SK-N-SH treated with all-trans-retinoic acid at 6 μM for 48 hours (cell line): ENCODE measurements around the gene CASTOR1.

Source experiments
- ATAC-seq: fragments of 200-7000 bp; cut with Tn5 transposase; 3 replicates; pipeline ENCODE4 v1.9.1; 2020; ENCODE audit warnings: mild to moderate bottlenecking, moderate library complexity
- ARNTL ChIP-seq: fragments of 450-650 bp; formaldehyde crosslinking; IDR thresholded peaks from 2 replicates; pipeline ENCODE4 v1.5.0; 2020; ENCODE audit warnings: low read depth, mild to moderate bottlenecking, moderate library complexity, borderline replicate concordance
- BACH2 ChIP-seq: fragments of 250-450 bp; sonication (Bioruptor Pico); IDR thresholded peaks from 2 replicates; pipeline ENCODE4 v1.9.0; 2021; ENCODE audit warnings: mild to moderate bottlenecking, borderline replicate concordance
- CREB5 ChIP-seq: fragments of 250-450 bp; sonication (Bioruptor Pico); IDR thresholded peaks from 2 replicates; pipeline ENCODE4 v1.5.1; 2020; ENCODE audit warnings: low read depth, mild to moderate bottlenecking, moderate library complexity
- CSDC2 ChIP-seq: fragments of 250-450 bp; sonication (Bioruptor Pico); IDR thresholded peaks from 2 replicates; pipeline ENCODE4 v1.5.0; 2020; ENCODE audit warnings: mild to moderate bottlenecking, moderate library complexity
- CSRNP3 ChIP-seq: fragments of 250-450 bp; sonication (Bioruptor Pico); IDR thresholded peaks from 2 replicates; pipeline ENCODE4 v1.5.1; 2021; ENCODE audit warnings: mild to moderate bottlenecking, moderate library complexity
- ESRRG ChIP-seq: fragments of 250-450 bp; sonication (Bioruptor Pico); IDR thresholded peaks from 2 replicates; pipeline ENCODE4 v1.6.1; 2021; ENCODE audit warnings: mild to moderate bottlenecking
- GLIS3 ChIP-seq: fragments of 250-450 bp; sonication (Bioruptor Pico); IDR thresholded peaks from 2 replicates; pipeline ENCODE4 v1.5.0; 2020; ENCODE audit warnings: mild to moderate bottlenecking, moderate library complexity
- ISL1 ChIP-seq: fragments of 250-450 bp; sonication (Bioruptor Pico); IDR thresholded peaks from 2 replicates; pipeline ENCODE4 v2.1.2; 2022; ENCODE audit warnings: mild to moderate bottlenecking, moderate library complexity
- PATZ1 ChIP-seq: fragments of 250-450 bp; sonication (Bioruptor Pico); IDR thresholded peaks from 2 replicates; pipeline ENCODE4 v1.8.0; 2020; ENCODE audit warnings: mild to moderate bottlenecking, moderate library complexity, borderline replicate concordance
- POU6F1 ChIP-seq: fragments of 250-450 bp; sonication (Bioruptor Pico); IDR thresholded peaks from 2 replicates; pipeline ENCODE4 v1.8.0; 2021; ENCODE audit warnings: low read depth, mild to moderate bottlenecking, moderate library complexity, borderline replicate concordance
- PPARA ChIP-seq: fragments of 250-450 bp; sonication (Bioruptor Pico); IDR thresholded peaks from 2 replicates; pipeline ENCODE4 v1.5.0; 2020; ENCODE audit warnings: mild to moderate bottlenecking, borderline replicate concordance
- RARB ChIP-seq: fragments of 250-450 bp; sonication (Bioruptor Pico); IDR thresholded peaks from 2 replicates; pipeline ENCODE4 v1.8.0; 2021; ENCODE audit warnings: mild to moderate bottlenecking, moderate library complexity
- SNAI2 ChIP-seq: fragments of 250-450 bp; sonication (Bioruptor Pico); IDR thresholded peaks from 2 replicates; pipeline ENCODE4 v1.5.0; 2020; ENCODE audit warnings: mild to moderate bottlenecking, moderate library complexity
- TCF4 ChIP-seq: fragments of 250-450 bp; sonication (Bioruptor Pico); IDR thresholded peaks from 2 replicates; pipeline ENCODE4 v1.8.0; 2021; ENCODE audit warnings: mild to moderate bottlenecking, moderate library complexity, borderline replicate concordance
- TOX ChIP-seq: fragments of 250-450 bp; sonication (Bioruptor Pico); IDR thresholded peaks from 2 replicates; pipeline ENCODE4 v1.8.0; 2021; ENCODE audit warnings: mild to moderate bottlenecking, moderate library complexity, borderline replicate concordance
- TSHZ2 ChIP-seq: fragments of 250-450 bp; sonication (Bioruptor Pico); IDR thresholded peaks from 2 replicates; pipeline ENCODE4 v1.5.0; 2020; ENCODE audit warnings: mild to moderate bottlenecking, moderate library complexity
- ZC3H10 ChIP-seq: fragments of 250-450 bp; sonication (Bioruptor Pico); IDR thresholded peaks from 2 replicates; pipeline ENCODE4 v1.5.1; 2021; ENCODE audit warnings: mild to moderate bottlenecking, moderate library complexity
- ZFP3 ChIP-seq: fragments of 250-450 bp; sonication (Bioruptor Pico); IDR thresholded peaks from 2 replicates; pipeline ENCODE4 v1.5.0; 2020; ENCODE audit warnings: mild to moderate bottlenecking, moderate library complexity
- ZNF565 ChIP-seq: fragments of 450-650 bp; formaldehyde crosslinking; conservative IDR thresholded peaks from 2 replicates; pipeline ENCODE4 v1.5.0; 2020; ENCODE audit warnings: low read depth, mild to moderate bottlenecking, moderate library complexity
- ZNF70 ChIP-seq: fragments of 450-650 bp; formaldehyde crosslinking; IDR thresholded peaks from 2 replicates; pipeline ENCODE4 v1.5.0; 2020; ENCODE audit warnings: mild to moderate bottlenecking, moderate library complexity
- ZNF8 ChIP-seq: fragments of 450-650 bp; formaldehyde crosslinking; IDR thresholded peaks from 2 replicates; pipeline ENCODE4 v1.5.0; 2020; ENCODE audit warnings: mild to moderate bottlenecking, moderate library complexity

Gene CASTOR1

GRCh38 chr22:30238136-30238535, 51.2 kb downstream of the CASTOR1 start:
- ATAC-seq = no peak
- TF ChIP-seq TCF4 (CRISPR knock-in tag) (no peak), ISL1 (CRISPR knock-in tag) (no peak), ESRRG (no peak), CSRNP3 (CRISPR knock-in tag) (no peak), RARB (CRISPR knock-in tag) (no peak), BACH2 (CRISPR knock-in tag) (no peak), TSHZ2 (CRISPR knock-in tag) (no peak), ZNF565 (CRISPR knock-in tag) (no peak), TOX (CRISPR knock-in tag) (no peak), PATZ1 (CRISPR knock-in tag) (no peak), ZNF70 (CRISPR knock-in tag) (no peak), POU6F1 (CRISPR knock-in tag) (no peak), CREB5 (CRISPR knock-in tag) (no peak), SNAI2 (CRISPR knock-in tag) (no peak), ZNF8 (CRISPR knock-in tag) (no peak), ARNTL (CRISPR knock-in tag) (no peak), CSDC2 (CRISPR knock-in tag) (no peak), ZC3H10 (CRISPR knock-in tag) (no peak), GLIS3 (CRISPR knock-in tag) (no peak), ZFP3 (no peak)
- TF ChIP-seq, all 23 proteins: peak for 0

- ATAC-seq = no peak
- TF ChIP-seq POU6F1 (CRISPR knock-in tag) = no peak
- TF ChIP-seq ZNF565 (CRISPR knock-in tag) = no peak
- no peak for TF ChIP-seq SNAI2 (CRISPR knock-in tag)
- TF ChIP-seq TSHZ2 (CRISPR knock-in tag) = no peak
- TF ChIP-seq ZNF8 (CRISPR knock-in tag) = no peak
- TF ChIP-seq ARNTL (CRISPR knock-in tag) = no peak
- TF ChIP-seq PPARA (CRISPR knock-in tag) = no peak
- no peak for TF ChIP-seq CSRNP3 (CRISPR knock-in tag)
- no peak for TF ChIP-seq ISL1 (CRISPR knock-in tag)
- TF ChIP-seq ZNF70 (CRISPR knock-in tag) = no peak
- no peak for TF ChIP-seq ESRRG
- no peak for TF ChIP-seq ZFP3
- no peak for TF ChIP-seq TOX (CRISPR knock-in tag)
Observed at GRCh38 chr22:30236875-30237274, 52.4 kb downstream of the CASTOR1 start.
